OCI-LY7 (cell line): ENCODE results near the gene ZNF778. TPM values are rescaled to one million over a fixed set of nuclear protein-coding genes. Genes with fewer than 3 reads are reported as not detected.

ENCODE experiments used
- Bru-seq: library from RNA; stranded (reverse); fragments of 400-500 nt; gene quantifications from one replicate; lab custom pipeline; 2021; lab: Mats Ljungman, UMichigan
- BruChase-seq, 2 experiments: library from RNA; stranded (reverse); fragments of 400-500 nt; gene quantifications; one replicate each; lab custom pipeline; 2021; lab: Mats Ljungman, UMichigan
- BruUV-seq: library from RNA; stranded (reverse); fragments of 400-500 nt; replicated peaks from 2 replicates; lab custom pipeline; 2021; lab: Mats Ljungman, UMichigan
- CTCF ChIA-PET: fragments of 300-600 bp; sonication (Branson Sonifier 250); formaldehyde crosslinking; loops from one replicate; lab custom pipeline; 2022; ENCODE audit warnings: antibody characterized with exemption; ENCODE audit not compliant: unreplicated experiment; lab: Charles Lee
- POLR2A ChIA-PET: fragments of 300-600 bp; sonication (Branson Sonifier 250); formaldehyde crosslinking; loops from one replicate; lab custom pipeline; 2022; ENCODE audit warnings: antibody characterized with exemption; lab: Charles Lee
- DNase-seq: peaks from one replicate; pipeline ENCODE4 v3.0.0-alpha.2; 2015; ENCODE audit warnings: low spot score
- H2AFZ ChIP-seq: fragments of 200-600 bp; sonication (generic), shearing (Covaris generic); 2 replicates; pipeline ENCODE4 v1.6.1; 2014; ENCODE audit warnings: mild to moderate bottlenecking, antibody characterized with exemption, low read length, moderate library complexity
- H3K27ac ChIP-seq: fragments of 200-600 bp; sonication (generic); 2 replicates; pipeline ENCODE4 v1.5.1; 2014; ENCODE audit warnings: mixed run types, low read depth, mild to moderate bottlenecking, moderate library complexity, low read length, inconsistent platforms; ENCODE audit not compliant: poor library complexity, severe bottlenecking
- H3K36me3 ChIP-seq: fragments of 200-600 bp; sonication (generic); 2 replicates; pipeline ENCODE4 v1.6.1; 2014; ENCODE audit warnings: mild to moderate bottlenecking, antibody characterized with exemption, low read length, moderate library complexity, mixed read lengths; ENCODE audit not compliant: insufficient read depth
- H3K4me1 ChIP-seq: fragments of 200-600 bp; sonication (generic); 2 replicates; pipeline ENCODE4 v1.5.1; 2014; ENCODE audit warnings: mild to moderate bottlenecking, low read length; ENCODE audit not compliant: insufficient read depth, poor library complexity, severe bottlenecking
- H3K4me2 ChIP-seq: fragments of 200-600 bp; sonication (generic); 2 replicates; pipeline ENCODE4 v1.6.1; 2014; ENCODE audit warnings: mild to moderate bottlenecking, low read length
- H3K4me3 ChIP-seq: fragments of 200-600 bp; sonication (generic); 2 replicates; pipeline ENCODE4 v1.5.1; 2014; ENCODE audit warnings: mild to moderate bottlenecking, low read depth, low read length; ENCODE audit not compliant: poor library complexity, severe bottlenecking
- H3K79me2 ChIP-seq: fragments of 200-600 bp; sonication (generic); 2 replicates; pipeline ENCODE4 v1.6.1; 2016; ENCODE audit warnings: low read depth, mild to moderate bottlenecking, low read length, moderate library complexity, mixed read lengths; ENCODE audit not compliant: insufficient read depth
- H3K9me2 ChIP-seq: fragments of 200-600 bp; sonication (generic); 2 replicates; pipeline ENCODE4 v1.6.1; 2016; ENCODE audit warnings: mild to moderate bottlenecking, low read length, mixed read lengths; ENCODE audit not compliant: insufficient read depth
- H3K9me3 ChIP-seq: fragments of 200-600 bp; sonication (generic); 2 replicates; pipeline ENCODE4 v1.6.1; 2014; ENCODE audit warnings: mild to moderate bottlenecking, mixed run types, low read length, mixed read lengths
- H4K20me1 ChIP-seq: fragments of 200-600 bp; sonication (generic); 2 replicates; pipeline ENCODE4 v1.6.1; 2014; ENCODE audit warnings: mild to moderate bottlenecking, antibody characterized with exemption, low read length, moderate library complexity, mixed read lengths; ENCODE audit not compliant: insufficient read depth
- CTCF ChIP-seq: fragments of 200-600 bp; sonication (generic); conservative IDR thresholded peaks from 2 replicates; pipeline ENCODE4 v1.5.1; 2014; ENCODE audit warnings: mild to moderate bottlenecking, antibody characterized with exemption, low read length, moderate library complexity, mixed read lengths
- EZH2phosphoT487 ChIP-seq: fragments of 200-600 bp; sonication (generic); IDR thresholded peaks from 2 replicates; pipeline ENCODE4 v1.6.1; 2018; ENCODE audit warnings: low read depth, borderline replicate concordance, mild to moderate bottlenecking, mixed run types, antibody characterized with exemption, low read length, moderate library complexity, mixed read lengths
- intact Hi-C: fragments of 100-400 bp; cut with micrococcal nuclease; formaldehyde crosslinking; loops from one replicate; pipeline ENCODE4 v1.10.0; 2022; ENCODE audit not compliant: unreplicated experiment
- long read RNA-seq: library from polyadenylated mRNA; stranded (forward); transcript quantifications from one replicate; pipeline ENCODE4 v2.0.0, GENCODE V29; 2022
- total RNA-seq, 2 experiments: library from RNA; depleted of rRNA in 1 of 2; stranded (reverse); fragments of >200 nt in 1 of 2; shearing (Covaris generic) in 1 of 2; gene quantifications; 2 replicates each; pipeline ENCODE4 v1.2.3, GENCODE V29; 2014 to 2022

The ZNF778 gene
- total RNA-seq (2014; rRNA removed; shearing (Covaris generic)) = 8.6 and 9.9 TPM in 2 replicates
- total RNA-seq (2022) = 8.2 and 9.4 TPM in 2 replicates
- percentile 52 among the genes with signal in this experiment for Bru-seq, nascent RNA
- percentile 55 among the genes with signal in this experiment for BruChase-seq, experiment 1, labeled RNA remaining after a 6-hour chase
- BruChase-seq, experiment 2, labeled RNA remaining after a 2-hour chase = percentile 65 among the genes with signal in this experiment
- long read RNA-seq, partial matches to known transcripts = 0 of 7 reads
- long read RNA-seq, other reads (novel, unspliced or antisense) = 5 of 7 reads

GRCh38 chr16:89217388-89218191 is at the start of gene ZNF778:
Gene ZNF778 (plus strand): TSS chr16:89217703. CDS start chr16:89221128, 3,425 bp downstream.
- Histone ChIP-seq H2AFZ (peak within 1 kb of the TSS; percentile 86), H3K4me2 (peak within 1 kb of the TSS; percentile 90), H3K4me1 (peaks cover 5% of the 10 kb centered on the region), H3K9me2 (no peaks in the 10 kb centered on the region), H4K20me1 (no peaks in the 10 kb centered on the region; the same call in 1 of the 2 replicates), H3K27ac (peak within 1 kb of the TSS; percentile 63), H3K9me3 (no peaks in the 10 kb centered on the region), H3K4me3 (peak within 1 kb of the TSS; percentile 99), H3K79me2 (peaks cover 11% of the 10 kb centered on the region; the same call in 1 of the 2 replicates), H3K36me3 (peaks cover 14% of the 10 kb centered on the region; the same call in 1 of the 2 replicates)
- DNase-seq = peak; percentile 86
- intact Hi-C loops = loop anchor here (2.0 to 5.0 kb wide), 2 partner anchors 47 to 480 kb away; partner anchors contain the start of gene CDH15
- CTCF ChIA-PET = no interaction called here
- TSS peak; percentile 71 for BruUV-seq
- POLR2A ChIA-PET = interaction anchor here (0.9 kb wide), 1 partner anchor 25 kb away, joined by 4 read pairs; no protein-coding TSS in a partner anchor
- TF ChIP-seq EZH2phosphoT487 = no peak
- no peak for TF ChIP-seq CTCF

- Histone ChIP-seq H3K27ac (no peak overlapping the region), H3K9me2 (no peaks in the 10 kb centered on the region), H3K4me1 (peaks cover 25% of the 10 kb centered on the region), H2AFZ (no peak overlapping the region), H3K4me3 (no peak overlapping the region), H3K9me3 (no peaks in the 10 kb centered on the region), H3K4me2 (no peak overlapping the region), H3K79me2 (no peaks in the 10 kb centered on the region), H3K36me3 (no peaks in the 10 kb centered on the region), H4K20me1 (no peaks in the 10 kb centered on the region)
- BruUV-seq = no TSS peak
- POLR2A ChIA-PET = no interaction called here
- no peak for TF ChIP-seq EZH2phosphoT487
- TF ChIP-seq CTCF = peak; percentile 70
- intact Hi-C loops = loop anchor here (5.0 kb wide), 1 partner anchor 71 kb away; no protein-coding TSS in a partner anchor
- CTCF ChIA-PET = interaction anchor here (0.6 kb wide), 2 partner anchors 232 to 311 kb away, joined by 3 read pairs; no protein-coding TSS in a partner anchor
- DNase-seq = peak; percentile 49
These were observed 48.9 kb upstream of the ZNF778 start for GRCh38 chr16:89168381-89169189.
